ENCODE measurements around the gene ZNF740.

- TF ChIP-seq CTCF (IDR thresholded peaks at IDR 0.05; ENCODE audit: poor library complexity) (no peak), EZH2 (IDR thresholded peaks at IDR 0.05; ENCODE audit: borderline replicate concordance) (no peak)
Observed at GRCh38 chr12:53193985-53194716, 13.6 kb downstream of the ZNF740 start.

Measured in hepatocyte (in vitro differentiated cells).